ENCODE data around the gene HDAC4. TPM values are rescaled to one million over a fixed set of nuclear protein-coding genes. Genes with fewer than 3 reads are reported as not detected.

HDAC4 gene
- total RNA-seq, 4 donors from 2014 or later: 30.2 to 103 (median 51.7) TPM

DNA sequence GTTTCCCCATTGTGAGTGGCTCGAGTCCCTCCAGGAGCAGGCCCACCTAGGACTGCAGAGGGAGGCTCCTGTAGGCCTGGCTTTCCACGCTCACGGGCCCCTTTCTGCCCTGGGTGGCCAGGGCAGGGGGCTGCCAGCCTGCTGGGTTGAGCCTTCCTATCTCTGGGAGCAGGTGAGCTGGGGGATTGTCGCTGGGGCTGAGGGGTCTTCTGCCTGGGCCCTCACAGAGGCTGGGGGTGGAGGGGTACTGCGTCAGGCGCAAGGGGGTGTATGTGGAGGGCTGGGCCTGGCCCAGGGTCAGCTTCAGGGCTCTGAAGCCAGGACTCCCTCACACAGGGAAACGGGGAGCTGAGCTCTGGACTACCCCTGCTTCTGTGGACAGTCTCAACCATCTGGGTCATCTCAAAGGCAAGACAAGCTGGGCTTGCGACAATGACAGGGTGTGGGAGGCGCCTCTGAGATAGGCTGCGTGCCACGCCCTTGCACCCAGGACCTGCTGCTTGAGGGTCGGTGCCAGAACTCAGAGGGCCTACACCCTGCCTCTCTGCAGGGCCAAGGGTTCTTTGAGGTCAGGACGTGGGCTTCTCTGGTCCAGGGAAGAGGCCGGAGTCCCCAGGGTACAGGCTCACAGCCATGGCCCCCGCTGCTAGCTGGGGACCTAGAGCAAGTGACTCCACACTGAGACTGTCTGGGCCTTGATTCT is 346.9 kb downstream of the HDAC4 start:
- ATAC-seq (ENCODE audit: low FRiP score) (no peak), DNase-seq (ENCODE audit: low spot score) (no peak)
- TF ChIP-seq, protein P1, sequence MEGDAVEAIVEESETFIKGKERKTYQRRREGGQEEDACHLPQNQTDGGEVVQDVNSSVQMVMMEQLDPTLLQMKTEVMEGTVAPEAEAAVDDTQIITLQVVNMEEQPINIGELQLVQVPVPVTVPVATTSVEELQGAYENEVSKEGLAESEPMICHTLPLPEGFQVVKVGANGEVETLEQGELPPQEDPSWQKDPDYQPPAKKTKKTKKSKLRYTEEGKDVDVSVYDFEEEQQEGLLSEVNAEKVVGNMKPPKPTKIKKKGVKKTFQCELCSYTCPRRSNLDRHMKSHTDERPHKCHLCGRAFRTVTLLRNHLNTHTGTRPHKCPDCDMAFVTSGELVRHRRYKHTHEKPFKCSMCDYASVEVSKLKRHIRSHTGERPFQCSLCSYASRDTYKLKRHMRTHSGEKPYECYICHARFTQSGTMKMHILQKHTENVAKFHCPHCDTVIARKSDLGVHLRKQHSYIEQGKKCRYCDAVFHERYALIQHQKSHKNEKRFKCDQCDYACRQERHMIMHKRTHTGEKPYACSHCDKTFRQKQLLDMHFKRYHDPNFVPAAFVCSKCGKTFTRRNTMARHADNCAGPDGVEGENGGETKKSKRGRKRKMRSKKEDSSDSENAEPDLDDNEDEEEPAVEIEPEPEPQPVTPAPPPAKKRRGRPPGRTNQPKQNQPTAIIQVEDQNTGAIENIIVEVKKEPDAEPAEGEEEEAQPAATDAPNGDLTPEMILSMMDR (IDR thresholded peaks at IDR 0.05): no peak

DNA sequence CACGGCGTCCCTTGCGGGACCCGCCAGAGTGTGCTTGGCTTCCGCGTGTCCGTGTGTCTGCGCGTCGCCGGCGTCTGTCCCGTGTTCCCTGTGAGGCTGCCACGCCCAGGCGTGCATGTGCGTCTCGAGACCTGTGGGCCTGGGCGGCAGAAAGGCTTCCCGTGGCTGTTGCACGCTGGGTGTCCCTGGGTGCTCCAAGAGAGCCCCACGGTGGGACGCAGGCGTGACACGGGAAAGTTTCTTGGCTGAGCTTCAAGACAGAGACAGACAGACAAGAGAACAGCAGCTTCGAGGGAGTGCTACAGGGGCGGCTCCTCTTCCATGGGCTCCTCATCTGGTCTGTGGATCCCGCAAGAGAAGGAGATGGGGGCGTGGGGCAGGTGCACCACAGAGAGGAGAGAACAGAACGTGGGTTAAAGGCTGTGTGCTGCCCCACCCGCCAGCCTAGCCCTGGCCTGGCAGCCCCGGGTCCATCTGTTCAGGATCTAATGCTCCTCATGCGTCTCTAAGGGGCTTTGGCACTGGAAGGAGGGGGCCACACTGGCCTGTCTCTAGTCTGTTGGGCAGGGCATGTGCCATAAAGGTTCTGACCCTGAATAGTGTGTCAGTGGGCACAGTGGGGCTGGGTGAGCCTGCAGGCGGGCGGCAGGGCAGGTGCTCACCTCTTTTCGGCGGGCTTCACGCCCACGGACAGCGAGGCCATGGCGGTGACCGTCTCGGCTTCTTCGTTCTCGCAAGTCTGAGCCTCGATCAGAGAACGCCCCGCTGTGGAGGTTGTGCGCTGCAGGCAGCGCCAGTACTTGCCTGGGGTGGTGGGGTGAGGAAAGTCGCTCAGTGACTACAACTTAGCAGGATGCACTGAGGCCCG is 347.8 kb downstream of the HDAC4 start:
- no peak for DNase-seq (ENCODE audit: low spot score)
- TF ChIP-seq, protein P1 (IDR thresholded peaks at IDR 0.05): no peak
- ATAC-seq (ENCODE audit: low FRiP score): no peak

DNA sequence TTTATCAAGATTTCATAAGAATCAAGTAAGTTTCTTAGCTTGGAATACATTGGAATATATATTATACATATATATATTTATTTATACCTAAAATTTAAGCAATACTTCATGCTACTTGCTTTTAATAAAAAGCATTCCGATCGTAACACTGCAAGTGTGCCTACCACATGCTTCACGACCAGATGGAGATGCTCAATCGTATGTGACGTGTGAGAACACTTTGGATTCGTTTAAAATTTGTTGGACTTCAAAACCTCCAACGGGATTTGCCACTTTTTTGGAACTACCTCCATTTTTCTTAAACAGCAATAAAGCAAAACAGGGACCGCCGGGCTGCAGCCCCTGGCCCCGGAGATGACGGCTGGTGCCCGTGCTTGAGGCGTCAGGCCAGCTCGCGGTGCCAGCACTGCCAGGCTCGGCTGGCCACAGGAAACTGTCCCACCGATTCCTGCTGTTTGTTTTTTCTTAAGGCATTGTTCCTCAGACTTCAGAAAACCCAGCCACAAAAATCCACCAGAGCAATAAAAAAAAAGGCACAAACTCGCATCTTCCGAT is 348.9 kb downstream of the HDAC4 start:
- no peak for ATAC-seq (ENCODE audit: low FRiP score)
- DNase-seq (ENCODE audit: low spot score): no peak
- TF ChIP-seq, protein P1 (IDR thresholded peaks at IDR 0.05): no peak

DNA sequence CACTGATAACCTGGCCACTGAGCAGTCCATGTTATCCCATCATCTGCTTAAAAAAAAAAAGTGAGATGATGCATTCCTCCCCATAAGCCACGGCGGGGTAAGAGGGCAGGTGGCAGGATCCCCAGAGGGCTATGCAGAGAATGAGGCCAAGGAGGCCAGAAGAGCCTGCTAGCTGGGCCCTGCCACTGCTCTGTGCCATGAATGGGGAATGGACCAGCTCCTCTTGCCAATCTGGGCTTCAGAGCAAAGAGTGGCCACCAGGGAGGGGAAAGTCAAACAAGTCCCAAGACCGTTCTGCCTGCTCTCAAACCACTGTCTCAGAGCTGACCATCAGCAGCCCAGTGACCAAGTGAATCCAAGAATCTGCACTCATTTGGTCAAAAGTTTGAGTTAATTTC is 350.6 kb downstream of the HDAC4 start:
- TF ChIP-seq, protein P1 (IDR thresholded peaks at IDR 0.05): no peak
- DNase-seq (ENCODE audit: low spot score) (no peak), ATAC-seq (ENCODE audit: low FRiP score) (no peak)

DNA sequence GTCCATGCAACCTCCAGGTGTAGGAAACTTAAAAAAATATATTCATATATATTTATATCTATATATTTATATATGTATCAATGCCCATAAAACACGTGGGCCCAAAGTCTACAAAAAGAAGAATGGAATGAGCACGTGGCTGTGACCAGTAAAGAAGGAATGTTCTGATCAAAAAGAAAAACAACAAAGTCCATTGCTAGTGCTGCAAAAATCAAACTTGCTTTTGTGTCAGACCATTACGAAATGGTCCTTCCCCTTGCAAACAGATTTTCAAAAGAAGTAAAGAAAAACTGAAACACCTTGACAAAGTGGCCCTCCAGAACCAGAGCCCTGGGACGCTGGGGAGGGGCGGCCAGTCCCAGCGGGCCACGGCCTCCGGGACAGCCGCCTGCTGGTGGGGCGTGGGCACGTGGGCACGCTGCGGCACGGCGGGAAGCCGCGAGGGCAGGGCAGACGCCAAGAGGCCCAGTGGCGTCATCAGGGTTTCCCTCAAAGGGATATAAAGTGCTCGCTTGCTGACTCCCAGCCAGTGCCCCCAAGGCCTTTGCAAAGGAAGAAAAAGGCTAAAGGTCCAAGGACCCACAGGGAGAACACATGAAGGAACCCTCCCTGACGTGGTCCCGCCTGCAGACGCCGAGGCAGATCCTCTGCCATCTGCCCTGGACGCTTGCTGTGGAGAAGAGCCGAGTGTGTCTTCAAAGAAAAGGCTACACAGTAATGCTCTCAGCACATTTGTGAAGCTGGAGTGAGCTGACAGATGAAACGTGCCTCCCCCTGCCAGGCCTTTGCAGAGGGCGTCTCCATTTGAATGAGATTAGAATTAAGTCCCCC is 351.2 kb downstream of the HDAC4 start:
- DNase-seq (ENCODE audit: low spot score) (no peak), ATAC-seq (ENCODE audit: low FRiP score) (no peak)
- TF ChIP-seq, protein P1 (IDR thresholded peaks at IDR 0.05): no peak

DNA sequence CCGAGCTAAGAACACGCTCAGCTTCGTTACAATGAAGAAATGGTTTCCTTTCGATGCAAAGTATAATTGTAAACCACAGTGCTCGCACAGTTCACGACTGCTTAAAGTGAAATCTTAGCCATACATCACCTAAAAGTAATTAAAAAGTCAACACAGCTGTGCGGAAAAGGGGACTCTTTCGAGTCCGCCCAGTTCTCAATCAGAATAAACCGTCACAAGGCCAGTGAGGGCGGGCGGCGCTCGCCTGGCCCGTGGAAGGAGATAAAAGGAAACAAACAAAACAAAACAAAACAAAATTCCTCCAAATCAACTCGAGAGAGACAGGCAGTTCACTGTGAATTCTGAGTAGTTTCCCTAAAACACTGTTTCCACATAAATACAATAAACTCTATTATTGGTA is 352.1 kb downstream of the HDAC4 start:
- no peak for DNase-seq (ENCODE audit: low spot score)
- ATAC-seq (ENCODE audit: low FRiP score): no peak
- TF ChIP-seq, protein P1 (IDR thresholded peaks at IDR 0.05): no peak
